IMR-90 (cell line): ENCODE data around the gene NUDT4B.
"Not testable (repeated sequence)": the region's sequence is repeated elsewhere in the genome, so short reads cannot be mapped to it uniquely, and the experiment has no call there.

Source experiments
- POLR2A ChIP-seq: IDR thresholded peaks from 2 replicates; pipeline ENCODE4 v1.6.1; 2012; ENCODE audit warnings: mild to moderate bottlenecking, low read depth, low read length
- TF ChIP-seq, protein P1 (sequence below): conservative IDR thresholded peaks from 2 replicates; pipeline ENCODE4 v1.5.1; 2012; ENCODE audit warnings: mild to moderate bottlenecking, low read depth, low read length, improper control_type of control experiment

DNA sequence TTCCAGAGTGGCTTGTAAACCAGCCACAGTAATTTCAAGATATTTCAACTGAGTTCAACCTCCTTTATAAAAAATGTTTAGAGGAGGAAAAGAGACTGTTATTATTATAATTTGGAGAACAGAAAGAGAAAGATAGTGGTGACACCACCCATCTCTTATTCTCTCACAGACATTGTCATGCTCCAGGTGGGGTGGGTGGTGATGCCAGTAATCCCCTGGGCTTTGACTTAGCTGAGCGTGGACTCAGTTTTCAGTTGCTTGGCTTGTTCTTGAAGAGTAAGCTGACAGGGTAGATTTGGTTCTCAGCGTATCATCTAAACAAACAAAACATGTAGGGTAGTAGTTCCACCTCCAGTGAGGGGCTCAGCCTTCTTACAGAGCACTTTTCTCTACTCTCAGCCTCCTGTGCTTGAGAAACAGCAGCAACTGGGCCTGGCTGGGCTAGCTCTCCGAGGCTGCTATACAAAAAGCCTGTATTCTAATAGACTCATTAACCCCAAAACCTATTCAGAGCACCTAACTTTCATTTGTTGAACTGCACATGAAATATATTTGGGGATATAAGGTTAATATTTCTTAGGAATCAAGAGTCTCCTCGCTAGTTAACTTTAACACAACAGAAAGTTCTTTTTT, 43.1 kb upstream of the NUDT4B start:
- TF ChIP-seq, protein P1, sequence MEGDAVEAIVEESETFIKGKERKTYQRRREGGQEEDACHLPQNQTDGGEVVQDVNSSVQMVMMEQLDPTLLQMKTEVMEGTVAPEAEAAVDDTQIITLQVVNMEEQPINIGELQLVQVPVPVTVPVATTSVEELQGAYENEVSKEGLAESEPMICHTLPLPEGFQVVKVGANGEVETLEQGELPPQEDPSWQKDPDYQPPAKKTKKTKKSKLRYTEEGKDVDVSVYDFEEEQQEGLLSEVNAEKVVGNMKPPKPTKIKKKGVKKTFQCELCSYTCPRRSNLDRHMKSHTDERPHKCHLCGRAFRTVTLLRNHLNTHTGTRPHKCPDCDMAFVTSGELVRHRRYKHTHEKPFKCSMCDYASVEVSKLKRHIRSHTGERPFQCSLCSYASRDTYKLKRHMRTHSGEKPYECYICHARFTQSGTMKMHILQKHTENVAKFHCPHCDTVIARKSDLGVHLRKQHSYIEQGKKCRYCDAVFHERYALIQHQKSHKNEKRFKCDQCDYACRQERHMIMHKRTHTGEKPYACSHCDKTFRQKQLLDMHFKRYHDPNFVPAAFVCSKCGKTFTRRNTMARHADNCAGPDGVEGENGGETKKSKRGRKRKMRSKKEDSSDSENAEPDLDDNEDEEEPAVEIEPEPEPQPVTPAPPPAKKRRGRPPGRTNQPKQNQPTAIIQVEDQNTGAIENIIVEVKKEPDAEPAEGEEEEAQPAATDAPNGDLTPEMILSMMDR = not testable (repeated sequence)
- not testable (repeated sequence) for TF ChIP-seq POLR2A
